PFSK-1 (cell line): ENCODE results near the gene ATP2A1.

ENCODE experiments used
- FOXP2 ChIP-seq: optimal IDR thresholded peaks from 2 replicates; pipeline ENCODE3; 2011; ENCODE audit warnings: borderline replicate concordance, control low read depth, inconsistent platforms; ENCODE audit not compliant: insufficient read depth; ENCODE audit errors: extremely low read length, extremely low read depth
- POLR2AphosphoS5 ChIP-seq: IDR thresholded peaks from 2 replicates; pipeline ENCODE4 v1.6.1; 2012; ENCODE audit warnings: low read depth, mild to moderate bottlenecking, control low read depth, low read length, moderate library complexity
- SIN3A ChIP-seq: IDR thresholded peaks from 2 replicates; pipeline ENCODE4 v1.6.1; 2012; ENCODE audit warnings: mild to moderate bottlenecking, low read length, moderate library complexity, borderline replicate concordance; ENCODE audit not compliant: insufficient read depth
- TAF1 ChIP-seq: IDR thresholded peaks from 2 replicates; pipeline ENCODE4 v1.6.1; 2012; ENCODE audit warnings: low read length, control low read depth, borderline replicate concordance; ENCODE audit not compliant: insufficient read depth
- TF ChIP-seq, protein P1 (sequence below), 2 experiments: IDR thresholded peaks; 2 replicates each; pipeline versions ENCODE4 v1.6.1 to v1.8.0; 2011 to 2012; ENCODE audit warnings: low read depth in 2 of 2, low read length in 2 of 2, control low read depth in 1 of 2, inconsistent platforms in 1 of 2, mild to moderate bottlenecking in 1 of 2, moderate library complexity in 1 of 2; ENCODE audit not compliant: insufficient read depth in 1 of 2

Gene ATP2A1

DNA sequence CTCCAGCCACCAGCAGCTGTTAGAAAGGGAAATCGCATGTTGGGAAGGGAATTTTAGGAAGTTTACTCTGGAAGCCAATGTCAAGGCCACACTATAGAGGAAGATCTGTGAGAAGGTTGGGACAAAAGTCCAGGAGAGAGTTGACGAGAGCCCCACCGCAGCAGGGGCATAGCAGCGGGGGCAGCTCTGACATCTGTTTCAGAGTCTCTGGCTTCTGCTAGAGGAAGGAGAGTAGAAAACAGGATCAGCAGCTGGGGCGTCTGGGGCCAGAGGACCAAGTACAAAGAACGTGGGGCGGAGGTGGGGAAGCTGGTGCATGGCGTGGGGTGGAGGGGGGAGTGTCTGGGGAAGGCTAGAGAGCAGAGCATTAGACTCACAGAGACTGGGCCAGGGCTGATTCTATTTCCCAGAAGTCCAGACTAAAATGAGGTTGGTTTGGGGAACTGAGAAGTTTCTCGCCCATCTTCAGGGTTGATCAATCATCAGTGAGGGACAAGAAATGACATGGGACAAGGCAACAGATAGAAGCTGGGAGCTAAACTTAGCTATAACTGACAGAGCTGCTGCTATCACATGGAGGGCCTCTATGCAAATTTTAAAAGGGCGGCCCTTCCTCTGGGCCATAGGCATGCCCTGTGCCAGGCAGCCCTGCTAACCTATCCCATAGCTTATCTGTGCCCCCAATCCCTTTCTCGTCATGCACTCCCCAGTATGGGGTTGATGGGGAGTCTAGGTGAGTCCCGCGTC, 45.5 kb downstream of the ATP2A1 start:
- TF ChIP-seq, protein P1, sequence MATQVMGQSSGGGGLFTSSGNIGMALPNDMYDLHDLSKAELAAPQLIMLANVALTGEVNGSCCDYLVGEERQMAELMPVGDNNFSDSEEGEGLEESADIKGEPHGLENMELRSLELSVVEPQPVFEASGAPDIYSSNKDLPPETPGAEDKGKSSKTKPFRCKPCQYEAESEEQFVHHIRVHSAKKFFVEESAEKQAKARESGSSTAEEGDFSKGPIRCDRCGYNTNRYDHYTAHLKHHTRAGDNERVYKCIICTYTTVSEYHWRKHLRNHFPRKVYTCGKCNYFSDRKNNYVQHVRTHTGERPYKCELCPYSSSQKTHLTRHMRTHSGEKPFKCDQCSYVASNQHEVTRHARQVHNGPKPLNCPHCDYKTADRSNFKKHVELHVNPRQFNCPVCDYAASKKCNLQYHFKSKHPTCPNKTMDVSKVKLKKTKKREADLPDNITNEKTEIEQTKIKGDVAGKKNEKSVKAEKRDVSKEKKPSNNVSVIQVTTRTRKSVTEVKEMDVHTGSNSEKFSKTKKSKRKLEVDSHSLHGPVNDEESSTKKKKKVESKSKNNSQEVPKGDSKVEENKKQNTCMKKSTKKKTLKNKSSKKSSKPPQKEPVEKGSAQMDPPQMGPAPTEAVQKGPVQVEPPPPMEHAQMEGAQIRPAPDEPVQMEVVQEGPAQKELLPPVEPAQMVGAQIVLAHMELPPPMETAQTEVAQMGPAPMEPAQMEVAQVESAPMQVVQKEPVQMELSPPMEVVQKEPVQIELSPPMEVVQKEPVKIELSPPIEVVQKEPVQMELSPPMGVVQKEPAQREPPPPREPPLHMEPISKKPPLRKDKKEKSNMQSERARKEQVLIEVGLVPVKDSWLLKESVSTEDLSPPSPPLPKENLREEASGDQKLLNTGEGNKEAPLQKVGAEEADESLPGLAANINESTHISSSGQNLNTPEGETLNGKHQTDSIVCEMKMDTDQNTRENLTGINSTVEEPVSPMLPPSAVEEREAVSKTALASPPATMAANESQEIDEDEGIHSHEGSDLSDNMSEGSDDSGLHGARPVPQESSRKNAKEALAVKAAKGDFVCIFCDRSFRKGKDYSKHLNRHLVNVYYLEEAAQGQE (IDR thresholded peaks at IDR 0.05; ENCODE audit: insufficient read depth in 1 of 2, low read depth in 2 of 2, low read length in 2 of 2): no peak
- TF ChIP-seq POLR2AphosphoS5 (no peak), SIN3A (no peak), TAF1 (no peak), FOXP2 (no peak)

DNA sequence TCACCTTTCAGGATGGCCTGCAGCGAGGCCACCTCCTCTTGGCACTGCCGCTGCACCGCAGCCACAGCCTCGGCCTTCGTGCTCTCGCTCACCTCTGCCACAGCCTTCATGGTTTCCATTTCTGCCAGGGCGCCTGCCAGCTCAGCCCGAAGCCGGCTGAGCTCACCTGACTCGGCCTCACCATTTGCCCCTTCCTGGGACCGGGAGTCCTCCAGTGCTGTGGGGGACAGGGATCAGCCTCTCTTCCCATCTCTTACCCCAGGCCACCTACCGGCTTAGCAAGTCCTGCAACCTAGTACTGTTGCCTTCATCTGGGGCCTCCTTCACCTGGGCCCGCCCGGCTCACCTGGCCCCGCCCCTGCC, 46.1 kb downstream of the ATP2A1 start:
- TF ChIP-seq FOXP2 (no peak), SIN3A (no peak), POLR2AphosphoS5 (no peak), TAF1 (no peak)
- TF ChIP-seq, protein P1 (IDR thresholded peaks at IDR 0.05; ENCODE audit: insufficient read depth in 1 of 2, low read depth in 2 of 2, low read length in 2 of 2): no peak

DNA sequence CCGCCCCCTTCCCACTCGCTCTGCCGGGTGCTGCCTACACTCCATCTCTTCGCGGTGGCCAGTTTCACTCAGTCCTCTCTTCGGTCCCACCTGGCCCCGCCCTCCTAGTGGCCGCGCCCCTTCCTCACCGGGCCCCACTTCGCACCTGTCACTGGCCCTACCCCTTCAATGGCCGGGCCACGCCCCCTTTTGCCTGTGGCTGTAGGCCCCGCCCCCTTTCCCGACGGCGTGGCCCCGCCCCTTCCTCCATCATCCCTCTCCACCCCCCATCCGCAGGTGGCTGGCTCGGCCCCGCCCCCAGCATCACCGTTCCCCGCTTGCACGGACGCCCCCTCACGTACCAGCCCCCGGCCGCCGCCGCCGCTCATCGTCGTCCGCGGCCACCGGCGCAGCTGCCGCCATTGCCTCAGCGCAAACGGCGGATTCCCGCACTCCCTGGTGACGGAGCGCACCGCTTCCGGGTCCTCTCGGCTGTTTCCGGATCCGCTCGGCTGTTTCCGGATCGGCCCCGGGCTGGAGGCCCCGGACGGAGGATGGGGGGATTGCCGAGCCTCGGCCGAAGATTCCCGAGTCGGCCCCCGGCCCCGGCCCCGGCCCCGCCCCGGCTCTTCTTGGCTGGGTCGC, 46.6 kb downstream of the ATP2A1 start, which contains the start of gene RABEP2:
RABEP2 (minus strand) TSS at position 477 of the 624 bp plus-strand sequence; CDS start at position 402, 75 bp downstream.
- TF ChIP-seq TAF1 (no peak), POLR2AphosphoS5 (peak; percentile 12; the same call in 1 of the 2 replicates), SIN3A (no peak), FOXP2 (peak; percentile 10)
- TF ChIP-seq, protein P1 (IDR thresholded peaks at IDR 0.05; ENCODE audit: insufficient read depth in 1 of 2, low read depth in 2 of 2, low read length in 2 of 2): no peak

DNA sequence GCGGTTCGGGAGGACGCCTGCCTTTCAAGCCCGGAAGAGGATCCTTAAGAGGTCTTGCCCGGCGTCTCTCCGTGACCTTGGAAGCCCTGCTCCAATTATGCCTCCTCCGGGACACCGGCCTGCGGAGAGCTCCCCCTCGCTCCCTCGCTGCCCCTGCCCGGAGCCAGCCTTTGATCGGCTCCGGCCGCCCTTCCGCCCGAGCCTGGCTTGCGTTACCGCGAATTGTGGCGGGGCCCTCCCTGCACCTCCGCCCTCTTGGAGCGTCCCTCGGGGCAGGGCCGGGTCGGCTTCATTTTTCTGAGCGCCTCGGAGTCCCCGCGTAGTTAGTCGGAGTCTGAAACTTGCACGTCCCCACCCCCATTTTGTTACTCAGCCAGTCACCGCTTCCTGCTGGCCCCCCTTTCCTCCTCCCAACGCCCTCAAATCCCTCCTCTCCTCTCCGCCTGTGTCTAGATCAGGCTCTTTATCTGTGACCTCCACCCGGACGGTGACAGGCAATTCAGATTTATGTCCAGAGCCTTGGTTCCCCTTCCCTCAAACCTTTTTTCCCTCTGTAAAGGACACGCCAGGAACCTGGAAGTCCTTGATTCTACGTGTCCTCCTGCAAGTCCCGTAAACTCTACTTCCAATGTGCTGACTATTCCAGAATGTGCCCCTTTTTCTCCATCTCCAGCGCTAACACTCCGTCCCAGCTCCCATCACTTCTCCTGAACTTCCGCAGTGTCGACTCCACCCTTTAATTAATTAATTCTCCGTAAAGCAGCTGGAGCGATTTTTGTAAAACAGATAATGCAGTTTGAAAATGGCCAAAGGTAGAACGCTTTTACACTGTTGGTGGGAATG, 47.3 kb downstream of the ATP2A1 start:
- TF ChIP-seq POLR2AphosphoS5 (peak; percentile 57; the same call in 1 of the 2 replicates), FOXP2 (peak; percentile 5), TAF1 (no peak)

DNA sequence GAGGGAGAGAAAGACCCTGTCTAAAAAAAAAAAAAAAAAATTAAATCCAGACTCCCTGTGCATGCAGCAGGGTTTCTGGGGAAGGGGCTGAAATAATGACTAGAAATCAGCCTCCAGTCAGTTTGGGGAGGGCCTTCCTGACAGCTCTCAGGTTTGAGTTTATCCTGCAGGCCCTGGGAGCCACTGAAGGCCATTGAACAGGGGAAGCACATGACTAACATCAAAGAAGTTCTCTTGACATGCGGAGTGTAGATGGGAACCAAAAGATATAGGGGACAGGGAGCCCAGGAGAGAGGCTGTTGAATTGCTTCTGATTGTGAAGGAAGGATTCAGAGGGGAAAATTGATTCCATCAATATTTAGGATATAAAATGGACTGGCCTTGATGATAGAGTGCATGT, 49.5 kb downstream of the ATP2A1 start:
- TF ChIP-seq POLR2AphosphoS5: no peak
- no peak for TF ChIP-seq FOXP2
- TF ChIP-seq, protein P1 (IDR thresholded peaks at IDR 0.05; ENCODE audit: insufficient read depth in 1 of 2, low read depth in 2 of 2, low read length in 2 of 2): no peak
